ENCODE measurements around the gene ZP2. TPM values are rescaled to one million over a fixed set of nuclear protein-coding genes. Genes with fewer than 3 reads are reported as not detected.
A peak's percentile ranks its signal among the peaks of the same experiment; 100 is the strongest.
"Not testable (repeated sequence)": the region's sequence is repeated elsewhere in the genome, so short reads cannot be mapped to it uniquely, and the experiment has no call there.

ZP2 gene
- total RNA-seq, 2 experiments from 2014 or later, result not detected

GRCh38 chr16:21183995-21184394, 27.4 kb downstream of the ZP2 start:
- Mint-ChIP-seq H3K9me3 (ENCODE audit: low read depth) (peaks cover 7% of the 10 kb centered on the region), H3K27me3 (no peaks in the 10 kb centered on the region), H3K4me1 (peaks cover 10% of the 10 kb centered on the region), H3K36me3 (peaks cover 36% of the 10 kb centered on the region), H3K4me3 (no peak overlapping the region), H3K27ac (no peak overlapping the region)
- CTCF ChIA-PET, result no interaction called here
- DNase-seq (no peak), ATAC-seq (no peak)

GRCh38 chr16:21179983-21180365, 31.4 kb downstream of the ZP2 start:
- H3K27me3 Mint-ChIP-seq, result no peaks in the 10 kb centered on the region
- H3K27ac Mint-ChIP-seq, result no peak overlapping the region
- DNase-seq (no peak), ATAC-seq (no peak)
- no peak overlapping the region for H3K4me3 Mint-ChIP-seq
- peaks cover 6% of the 10 kb centered on the region for H3K4me1 Mint-ChIP-seq
- peaks cover 56% of the 10 kb centered on the region for H3K36me3 Mint-ChIP-seq
- H3K9me3 Mint-ChIP-seq (ENCODE audit: low read depth), result peaks cover 5% of the 10 kb centered on the region
- CTCF ChIA-PET, result interaction anchor here (1.5 kb wide), 1 partner anchor 9 kb away, joined by 4 read pairs; no protein-coding TSS in a partner anchor

- Mint-ChIP-seq H3K36me3 (peaks cover 53% of the 10 kb centered on the region), H3K4me3 (no peak overlapping the region), H3K4me1 (peaks cover under 1% of the 10 kb centered on the region), H3K27me3 (no peaks in the 10 kb centered on the region), H3K9me3 (ENCODE audit: low read depth) (peaks cover 2% of the 10 kb centered on the region), H3K27ac (no peak overlapping the region)
- CTCF ChIA-PET, result interaction anchor here (1.5 kb wide), 1 partner anchor 10 kb away, joined by 4 read pairs; no protein-coding TSS in a partner anchor
- DNase-seq, result no peak
- no peak for ATAC-seq
These were observed 32.0 kb downstream of the ZP2 start for GRCh38 chr16:21179126-21179982.

GRCh38 chr16:21175397-21175796, 36.0 kb downstream of the ZP2 start:
- Mint-ChIP-seq H3K36me3 (peaks cover 34% of the 10 kb centered on the region), H3K4me1 (no peaks in the 10 kb centered on the region)
- CTCF ChIA-PET, result interaction anchor here (0.6 kb wide), 1 partner anchor 1367 kb away, joined by 3 read pairs; no protein-coding TSS in a partner anchor

GRCh38 chr16:21172650-21173049, 38.7 kb downstream of the ZP2 start:
- CTCF ChIA-PET, result no interaction called here

More at GRCh38 chr16:21175397-21175796, 36.0 kb downstream of the ZP2 start:
- Mint-ChIP-seq H3K27me3 (no peaks in the 10 kb centered on the region), H3K4me3 (no peak overlapping the region), H3K9me3 (ENCODE audit: low read depth) (no peaks in the 10 kb centered on the region), H3K27ac (no peak overlapping the region)
- DNase-seq (no peak), ATAC-seq (no peak)

GRCh38 chr16:21170116-21170515, 41.3 kb downstream of the ZP2 start:
- H3K27me3 Mint-ChIP-seq; H3K4me1 Mint-ChIP-seq; H3K4me3 Mint-ChIP-seq; H3K27ac Mint-ChIP-seq; H3K9me3 Mint-ChIP-seq (ENCODE audit: low read depth); H3K36me3 Mint-ChIP-seq; DNase-seq; ATAC-seq: not testable (repeated sequence)
- CTCF ChIA-PET, result interaction anchor here (1.4 to 2.2 kb wide), 3 partner anchors 11 to 13 kb away, joined by 3 to 9 read pairs (median 4); partner anchors contain the start of gene LDAF1

More at GRCh38 chr16:21172650-21173049, 38.7 kb downstream of the ZP2 start:
- no peak for DNase-seq
- H3K4me3 Mint-ChIP-seq, result no peak overlapping the region
- no peak for ATAC-seq
- no peaks in the 10 kb centered on the region for H3K4me1 Mint-ChIP-seq
- no peaks in the 10 kb centered on the region for H3K27me3 Mint-ChIP-seq
- H3K27ac Mint-ChIP-seq, result no peak overlapping the region
- no peaks in the 10 kb centered on the region for H3K9me3 Mint-ChIP-seq (ENCODE audit: low read depth)
- H3K36me3 Mint-ChIP-seq, result peaks cover 18% of the 10 kb centered on the region

GRCh38 chr16:21169249-21169981, 42.0 kb downstream of the ZP2 start:
- CTCF ChIA-PET, result interaction anchor here (1.3 to 2.2 kb wide), 4 partner anchors 11 to 174 kb away, joined by 3 to 9 read pairs (median 4); partner anchors contain the start of gene LDAF1
- Mint-ChIP-seq H3K4me3 (no peak overlapping the region), H3K4me1 (no peaks in the 10 kb centered on the region), H3K27me3 (no peaks in the 10 kb centered on the region), H3K9me3 (ENCODE audit: low read depth) (no peaks in the 10 kb centered on the region), H3K27ac (no peak overlapping the region), H3K36me3 (peaks cover 7% of the 10 kb centered on the region)
- DNase-seq, result no peak
- no peak for ATAC-seq

- no peak overlapping the region for H3K4me3 Mint-ChIP-seq
- DNase-seq (peak; percentile 44), ATAC-seq (no peak)
- CTCF ChIA-PET, result interaction anchor here (2.2 kb wide), 1 partner anchor 11 kb away, joined by 9 read pairs; no protein-coding TSS in a partner anchor
- no peaks in the 10 kb centered on the region for H3K9me3 Mint-ChIP-seq (ENCODE audit: low read depth)
- H3K4me1 Mint-ChIP-seq, result no peaks in the 10 kb centered on the region
- no peaks in the 10 kb centered on the region for H3K27me3 Mint-ChIP-seq
- H3K27ac Mint-ChIP-seq, result no peak overlapping the region
- peaks cover 7% of the 10 kb centered on the region for H3K36me3 Mint-ChIP-seq
These were observed 43.3 kb downstream of the ZP2 start for GRCh38 chr16:21167929-21168602.

- ATAC-seq (no peak), DNase-seq (no peak)
- Mint-ChIP-seq H3K4me1 (no peaks in the 10 kb centered on the region), H3K27ac (no peak overlapping the region), H3K9me3 (ENCODE audit: low read depth) (no peaks in the 10 kb centered on the region), H3K27me3 (no peaks in the 10 kb centered on the region), H3K36me3 (peaks cover 10% of the 10 kb centered on the region), H3K4me3 (no peak overlapping the region)
- CTCF ChIA-PET, result interaction anchor here (1.6 kb wide), 1 partner anchor 10 kb away, joined by 4 read pairs; no protein-coding TSS in a partner anchor
These were observed 44.0 kb downstream of the ZP2 start for GRCh38 chr16:21167360-21167759.

- Mint-ChIP-seq H3K27ac (no peak overlapping the region), H3K4me3 (no peak overlapping the region), H3K27me3 (no peaks in the 10 kb centered on the region), H3K4me1 (no peaks in the 10 kb centered on the region), H3K9me3 (ENCODE audit: low read depth) (no peaks in the 10 kb centered on the region), H3K36me3 (peaks cover 13% of the 10 kb centered on the region)
- no peak for ATAC-seq
- CTCF ChIA-PET, result interaction anchor here (0.9 to 1.6 kb wide), 2 partner anchors 9 to 10 kb away, joined by 3 to 4 read pairs; no protein-coding TSS in a partner anchor
- DNase-seq, result no peak
These were observed 44.8 kb downstream of the ZP2 start for GRCh38 chr16:21166561-21166961.

GRCh38 chr16:21164521-21165168, 46.7 kb downstream of the ZP2 start:
- ATAC-seq, result no peak
- Mint-ChIP-seq H3K27me3 (no peaks in the 10 kb centered on the region), H3K27ac (no peak overlapping the region), H3K36me3 (peaks cover 11% of the 10 kb centered on the region), H3K4me3 (no peak overlapping the region), H3K9me3 (ENCODE audit: low read depth) (no peaks in the 10 kb centered on the region), H3K4me1 (peaks cover 4% of the 10 kb centered on the region)
- CTCF ChIA-PET, result interaction anchor here (1.4 kb wide), 1 partner anchor 13 kb away, joined by 3 read pairs; no protein-coding TSS in a partner anchor
- no peak for DNase-seq

GRCh38 chr16:21163576-21163975, 47.8 kb downstream of the ZP2 start:
- no peaks in the 10 kb centered on the region for H3K9me3 Mint-ChIP-seq (ENCODE audit: low read depth)
- H3K4me3 Mint-ChIP-seq, result no peak overlapping the region
- no peak overlapping the region for H3K27ac Mint-ChIP-seq
- no peaks in the 10 kb centered on the region for H3K27me3 Mint-ChIP-seq
- CTCF ChIA-PET, result interaction anchor here (1.4 kb wide), 1 partner anchor 14 kb away, joined by 3 read pairs; no protein-coding TSS in a partner anchor
- no peak for ATAC-seq
- H3K4me1 Mint-ChIP-seq, result peaks cover 13% of the 10 kb centered on the region
- H3K36me3 Mint-ChIP-seq, result peaks cover 11% of the 10 kb centered on the region
- no peak for DNase-seq

Data from activated CD8-positive, alpha-beta memory T cell treated with anti-CD3 and anti-CD28 coated beads, Interleukin-2, amount 10 ng/mL, durations not matched to agents 7 days and 5 days (primary cell).